Naive thymus-derived CD4-positive, alpha-beta T cell (primary cell): Measurements from ENCODE around the gene PADI1. TPM values are rescaled to one million over a fixed set of nuclear protein-coding genes. Genes with fewer than 3 reads are reported as not detected.

ENCODE experiments used
- ATAC-seq: fragments of 150-1000 bp; cut with Tn5 transposase; 2 replicates; pipeline ENCODE4 v1.10.0; 2021; ENCODE audit warnings: mild to moderate bottlenecking, moderate library complexity
- CTCF ChIA-PET: fragments of 350-600 bp; sonication (Branson Sonifier 250); formaldehyde crosslinking; loops from one replicate; lab custom pipeline; 2021; ENCODE audit warnings: antibody characterized with exemption; lab: Charles Lee
- POLR2A ChIA-PET: fragments of 350-600 bp; sonication (Branson Sonifier 250); formaldehyde crosslinking; loops from one replicate; lab custom pipeline; 2021; ENCODE audit warnings: antibody characterized with exemption, inconsistent platforms; lab: Charles Lee
- DNase-seq, 9 donors: peaks; one replicate each; pipeline versions ENCODE4 v3.0.0 to v3.0.0-alpha.2; 2020 to 2022; ENCODE audit warnings: mixed read lengths in 1 of 9
- H3K27ac ChIP-seq: one replicate; pipeline ENCODE4 v1.7.0; 2013; ENCODE audit warnings: mild to moderate bottlenecking, low read depth, low read length, moderate library complexity
- H3K27me3 ChIP-seq, 2 donors: one replicate each; pipeline ENCODE4 v1.7.0; 2013; ENCODE audit warnings: low read length in 2 of 2, mild to moderate bottlenecking in 2 of 2, moderate library complexity in 2 of 2; ENCODE audit not compliant: control insufficient read depth in 2 of 2, insufficient read depth in 2 of 2
- H3K36me3 ChIP-seq, 3 experiments: 1 replicate in 2 of 3; 2 replicates in 1 of 3; pipeline ENCODE4 v1.7.0; 2013; ENCODE audit warnings: low read length in 3 of 3, mild to moderate bottlenecking in 3 of 3, moderate library complexity in 1 of 3; ENCODE audit not compliant: insufficient read depth in 3 of 3, control insufficient read depth in 2 of 3
- H3K4me1 ChIP-seq, 2 donors: one replicate each; pipeline ENCODE4 v1.7.0; 2013; ENCODE audit warnings: low read length in 2 of 2, mild to moderate bottlenecking in 2 of 2, moderate library complexity in 1 of 2; ENCODE audit not compliant: control insufficient read depth in 2 of 2, insufficient read depth in 2 of 2
- H3K4me3 ChIP-seq: 2 replicates; pipeline ENCODE4 v1.7.0; 2013; ENCODE audit warnings: mild to moderate bottlenecking, low read length
- H3K9me3 ChIP-seq, 3 experiments: 1 replicate in 2 of 3; 2 replicates in 1 of 3; pipeline ENCODE4 v1.7.0; 2013; ENCODE audit warnings: low read length in 3 of 3; ENCODE audit not compliant: control insufficient read depth in 2 of 3
- H3K27ac Mint-ChIP-seq, 9 donors: one replicate each; pipeline ENCODE4 v1.8.0; 2020 to 2022; ENCODE audit warnings: mixed read lengths in 9 of 9, mild to moderate bottlenecking in 8 of 9, moderate library complexity in 5 of 9, inconsistent platforms in 2 of 9
- H3K27me3 Mint-ChIP-seq, 5 donors: one replicate each; pipeline ENCODE4 v1.8.0; 2021 to 2022; ENCODE audit warnings: mixed read lengths in 5 of 5, mild to moderate bottlenecking in 1 of 5
- H3K36me3 Mint-ChIP-seq, 5 donors: one replicate each; pipeline ENCODE4 v1.8.0; 2020 to 2022; ENCODE audit warnings: mixed read lengths in 5 of 5, mild to moderate bottlenecking in 3 of 5, inconsistent platforms in 1 of 5
- H3K4me1 Mint-ChIP-seq, 7 donors: one replicate each; pipeline ENCODE4 v1.8.0; 2020 to 2022; ENCODE audit warnings: mixed read lengths in 7 of 7, mild to moderate bottlenecking in 3 of 7, inconsistent platforms in 1 of 7
- H3K4me3 Mint-ChIP-seq, 10 donors: one replicate each; pipeline ENCODE4 v1.8.0; 2020 to 2022; ENCODE audit warnings: mild to moderate bottlenecking in 10 of 10, mixed read lengths in 10 of 10, moderate library complexity in 6 of 10, inconsistent platforms in 2 of 10
- H3K9me3 Mint-ChIP-seq, 11 donors: one replicate each; pipeline ENCODE4 v1.8.0; 2020 to 2022; ENCODE audit warnings: mixed read lengths in 11 of 11, mild to moderate bottlenecking in 4 of 11, inconsistent platforms in 1 of 11, moderate library complexity in 1 of 11
- intact Hi-C, 2 donors: fragments of 100-400 bp; cut with micrococcal nuclease; formaldehyde crosslinking; loops; one replicate each; pipeline ENCODE4 v1.15.1; 2023
- polyA plus RNA-seq, 2 donors: library from polyadenylated mRNA; unstranded; fragments of 300-500 nt; fragmentation: Illumina TruSeq; gene quantifications; one replicate each; pipeline ENCODE4 v1.2.3, GENCODE V29; 2021
- total RNA-seq, 6 experiments: library from RNA in 5 of 6; stranded (reverse) in 5 of 6; gene quantifications; 1 replicate in 5 of 6; 2 replicates in 1 of 6; pipeline ENCODE4 v1.2.3 and lab custom pipeline; 2021 to 2026

The PADI1 gene
- total and polyA plus RNA-seq, 7 experiments from 2014 or later, result not detected

GRCh38 chr1:17186216-17186909, 18.6 kb upstream of the PADI1 start:
- peak overlapping the region in 6 of 9 donors; percentile 12 to 80 (median 60) for H3K27ac Mint-ChIP-seq
- Histone ChIP-seq H3K27me3 (no peaks in the 10 kb centered on the region), H3K9me3 (no peaks in the 10 kb centered on the region), H3K36me3 (no peaks in the 10 kb centered on the region), H3K27ac (peak overlapping the region; percentile 35), H3K4me3 (no peak overlapping the region), H3K4me1 (peaks cover 8 to 18% of the 10 kb centered on the region in 2 donors)
- peaks cover 0 to 2% (median 0%) of the 10 kb centered on the region in 5 donors for H3K27me3 Mint-ChIP-seq
- intact Hi-C loops, result loop anchor here in 1 of 2 donors (10.0 kb wide), 1 partner anchor 52 kb away; no protein-coding TSS in a partner anchor
- POLR2A ChIA-PET, result no interaction called here
- CTCF ChIA-PET, result interaction anchor here (0.6 kb wide), 1 partner anchor 1395 kb away, joined by 5 read pairs; no protein-coding TSS in a partner anchor
- DNase-seq (peak in 3 of 9 donors; percentile 9 to 23 (median 11)), ATAC-seq (peak; percentile 29)
- peaks cover 0 to 5% (median 0%) of the 10 kb centered on the region in 5 donors for H3K36me3 Mint-ChIP-seq
- peaks cover 0 to 18% (median 5%) of the 10 kb centered on the region in 11 donors for H3K9me3 Mint-ChIP-seq
- peak overlapping the region in 7 of 10 donors; percentile 46 to 76 (median 57) for H3K4me3 Mint-ChIP-seq
- peaks cover 13 to 68% (median 29%) of the 10 kb centered on the region in 7 donors for H3K4me1 Mint-ChIP-seq

DNA sequence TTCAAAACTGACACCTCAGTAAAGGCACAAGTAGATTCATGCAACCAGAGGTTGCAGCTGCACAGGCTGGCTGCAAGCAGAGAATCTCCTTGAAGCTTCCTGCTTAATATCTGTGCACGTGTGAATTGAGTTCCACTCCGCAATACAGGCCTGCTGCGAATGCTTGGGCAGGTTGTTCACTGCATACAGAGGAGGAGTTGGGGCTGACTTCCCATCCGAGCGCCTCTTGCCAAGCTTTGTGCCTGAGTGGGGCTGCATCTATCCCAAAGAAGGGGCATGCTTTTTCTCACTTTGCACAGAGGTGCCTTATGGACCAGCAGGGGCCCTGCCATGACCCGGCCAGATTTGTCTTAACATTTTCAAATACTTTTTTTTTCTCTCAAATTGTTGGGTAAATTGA, 17.9 kb upstream of the PADI1 start:
- CTCF ChIA-PET, result interaction anchor here (0.6 kb wide), 1 partner anchor 1396 kb away, joined by 5 read pairs; no protein-coding TSS in a partner anchor
- Mint-ChIP-seq H3K36me3 (peaks cover 0 to 5% (median 0%) of the 10 kb centered on the region in 5 donors), H3K4me1 (peaks cover 6 to 68% (median 29%) of the 10 kb centered on the region in 7 donors), H3K27me3 (peaks cover 0 to 4% (median 0%) of the 10 kb centered on the region in 5 donors), H3K27ac (peak overlapping the region in 6 of 9 donors; percentile 5 to 93 (median 70)), H3K9me3 (peaks cover 0 to 17% (median 5%) of the 10 kb centered on the region in 11 donors), H3K4me3 (peak overlapping the region in 6 of 10 donors; percentile 49 to 76 (median 66))
- POLR2A ChIA-PET, result no interaction called here
- Histone ChIP-seq H3K4me3 (no peak overlapping the region), H3K27me3 (no peaks in the 10 kb centered on the region), H3K4me1 (peaks cover 2 to 16% of the 10 kb centered on the region in 2 donors), H3K36me3 (no peaks in the 10 kb centered on the region), H3K27ac (peak overlapping the region; percentile 35), H3K9me3 (no peaks in the 10 kb centered on the region)
- ATAC-seq (no peak), DNase-seq (peak in 1 of 9 donors; percentile 25)
- intact Hi-C loops, result loop anchor here in 1 of 2 donors (10.0 kb wide), 1 partner anchor 52 kb away; no protein-coding TSS in a partner anchor

GRCh38 chr1:17188217-17188616, 16.7 kb upstream of the PADI1 start:
- no peak overlapping the region for H3K4me3 Mint-ChIP-seq
- Histone ChIP-seq H3K27me3 (no peaks in the 10 kb centered on the region), H3K36me3 (no peaks in the 10 kb centered on the region), H3K4me3 (no peak overlapping the region), H3K4me1 (peaks cover 0 to 16% of the 10 kb centered on the region in 2 donors), H3K9me3 (no peaks in the 10 kb centered on the region), H3K27ac (no peak overlapping the region)
- H3K36me3 Mint-ChIP-seq, result peaks cover 0 to 5% (median 0%) of the 10 kb centered on the region in 5 donors
- ATAC-seq, result no peak
- ChIA-PET POLR2A (no interaction called here), CTCF (no interaction called here)
- peaks cover 0 to 5% (median 0%) of the 10 kb centered on the region in 5 donors for H3K27me3 Mint-ChIP-seq
- peaks cover 0 to 17% (median 5%) of the 10 kb centered on the region in 11 donors for H3K9me3 Mint-ChIP-seq
- no peak overlapping the region for H3K27ac Mint-ChIP-seq
- H3K4me1 Mint-ChIP-seq, result peaks cover 3 to 64% (median 28%) of the 10 kb centered on the region in 7 donors
- intact Hi-C loops, result loop anchor here in 1 of 2 donors (10.0 kb wide), 1 partner anchor 53 kb away; no protein-coding TSS in a partner anchor
- DNase-seq, result no peak

- Mint-ChIP-seq H3K4me1 (peaks cover 3 to 56% (median 28%) of the 10 kb centered on the region in 7 donors), H3K4me3 (no peak overlapping the region), H3K9me3 (peaks cover 0 to 17% (median 5%) of the 10 kb centered on the region in 11 donors), H3K27me3 (peaks cover 0 to 5% (median 3%) of the 10 kb centered on the region in 5 donors), H3K27ac (no peak overlapping the region), H3K36me3 (peaks cover 0 to 5% (median 0%) of the 10 kb centered on the region in 5 donors)
- ATAC-seq, result no peak
- Histone ChIP-seq H3K27ac (no peak overlapping the region), H3K27me3 (no peaks in the 10 kb centered on the region), H3K4me3 (no peak overlapping the region), H3K4me1 (peaks cover 0 to 16% of the 10 kb centered on the region in 2 donors), H3K9me3 (no peaks in the 10 kb centered on the region), H3K36me3 (no peaks in the 10 kb centered on the region)
- ChIA-PET POLR2A (no interaction called here), CTCF (no interaction called here)
- intact Hi-C loops, result loop anchor here in 1 of 2 donors (10.0 kb wide), 1 partner anchor 54 kb away; no protein-coding TSS in a partner anchor
- no peak for DNase-seq
Measured at GRCh38 chr1:17188889-17189631, 15.9 kb upstream of the PADI1 start.

DNA sequence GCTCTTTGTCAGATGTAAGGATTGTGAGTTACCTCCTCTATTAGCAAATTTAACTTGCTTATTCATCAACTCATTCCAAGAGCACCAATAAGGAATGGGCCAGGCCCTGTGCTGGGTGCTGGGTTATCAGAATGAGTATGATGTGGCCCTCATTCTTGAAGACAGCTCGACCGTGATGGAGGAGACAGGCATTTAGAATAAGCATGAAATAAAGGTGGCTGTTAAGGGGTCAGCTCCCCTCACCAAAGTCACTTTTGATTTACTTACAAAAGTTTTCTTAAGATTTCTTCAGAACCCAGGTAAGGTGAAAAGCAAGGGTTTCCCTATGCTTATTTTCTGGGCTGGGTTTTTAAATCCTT, 15.3 kb upstream of the PADI1 start:
- Histone ChIP-seq H3K36me3 (no peaks in the 10 kb centered on the region), H3K4me3 (no peak overlapping the region), H3K9me3 (no peaks in the 10 kb centered on the region), H3K4me1 (peaks cover 0 to 16% of the 10 kb centered on the region in 2 donors), H3K27me3 (no peaks in the 10 kb centered on the region), H3K27ac (no peak overlapping the region)
- H3K4me3 Mint-ChIP-seq, result no peak overlapping the region
- H3K27ac Mint-ChIP-seq, result no peak overlapping the region
- intact Hi-C loops, result loop anchor here in 1 of 2 donors (10.0 kb wide), 1 partner anchor 55 kb away; no protein-coding TSS in a partner anchor
- peaks cover 0 to 8% (median 4%) of the 10 kb centered on the region in 5 donors for H3K27me3 Mint-ChIP-seq
- peaks cover 0 to 17% (median 5%) of the 10 kb centered on the region in 11 donors for H3K9me3 Mint-ChIP-seq
- ChIA-PET POLR2A (no interaction called here), CTCF (no interaction called here)
- no peak for ATAC-seq
- H3K4me1 Mint-ChIP-seq, result peaks cover 3 to 56% (median 32%) of the 10 kb centered on the region in 7 donors
- peaks cover 0 to 5% (median 0%) of the 10 kb centered on the region in 5 donors for H3K36me3 Mint-ChIP-seq
- no peak for DNase-seq
